ENCODE results near the gene CCZ1B.
"Not testable (repeated sequence)": the region's sequence is repeated elsewhere in the genome, so short reads cannot be mapped to it uniquely, and the experiment has no call there.

DNA sequence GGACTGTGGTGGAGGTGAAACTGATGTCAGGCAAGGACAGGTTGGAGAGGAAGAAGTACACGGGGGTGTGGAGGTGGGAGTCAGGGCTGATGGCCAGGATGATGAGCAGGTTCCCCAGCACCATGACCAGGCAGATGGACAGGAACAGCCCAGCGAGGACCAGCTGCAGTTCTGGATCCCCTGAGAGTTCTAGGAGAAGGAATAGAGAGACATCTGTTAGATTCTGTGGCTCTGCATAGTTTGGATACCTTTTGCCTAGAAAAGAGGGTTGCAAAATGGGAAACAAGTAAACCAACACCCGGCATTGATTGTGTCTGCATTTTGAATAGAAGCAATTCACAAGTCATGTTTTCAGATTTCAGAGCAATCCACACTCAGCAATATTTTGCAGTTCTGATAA lies 9.4 kb upstream of the CCZ1B start:
- TF ChIP-seq TP53 (CRISPR knock-in tag; IDR thresholded peaks at IDR 0.05); SMC3 (IDR thresholded peaks at IDR 0.05): not testable (repeated sequence)
- TF ChIP-seq, protein P1, sequence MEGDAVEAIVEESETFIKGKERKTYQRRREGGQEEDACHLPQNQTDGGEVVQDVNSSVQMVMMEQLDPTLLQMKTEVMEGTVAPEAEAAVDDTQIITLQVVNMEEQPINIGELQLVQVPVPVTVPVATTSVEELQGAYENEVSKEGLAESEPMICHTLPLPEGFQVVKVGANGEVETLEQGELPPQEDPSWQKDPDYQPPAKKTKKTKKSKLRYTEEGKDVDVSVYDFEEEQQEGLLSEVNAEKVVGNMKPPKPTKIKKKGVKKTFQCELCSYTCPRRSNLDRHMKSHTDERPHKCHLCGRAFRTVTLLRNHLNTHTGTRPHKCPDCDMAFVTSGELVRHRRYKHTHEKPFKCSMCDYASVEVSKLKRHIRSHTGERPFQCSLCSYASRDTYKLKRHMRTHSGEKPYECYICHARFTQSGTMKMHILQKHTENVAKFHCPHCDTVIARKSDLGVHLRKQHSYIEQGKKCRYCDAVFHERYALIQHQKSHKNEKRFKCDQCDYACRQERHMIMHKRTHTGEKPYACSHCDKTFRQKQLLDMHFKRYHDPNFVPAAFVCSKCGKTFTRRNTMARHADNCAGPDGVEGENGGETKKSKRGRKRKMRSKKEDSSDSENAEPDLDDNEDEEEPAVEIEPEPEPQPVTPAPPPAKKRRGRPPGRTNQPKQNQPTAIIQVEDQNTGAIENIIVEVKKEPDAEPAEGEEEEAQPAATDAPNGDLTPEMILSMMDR (IDR thresholded peaks at IDR 0.05), result not testable (repeated sequence)
